GM21528 (cell line): Measurements from ENCODE around the gene PEDS1.
"Not testable (repeated sequence)": the region's sequence is repeated elsewhere in the genome, so short reads cannot be mapped to it uniquely, and the experiment has no call there.

Source experiments
- ATAC-seq: cut with Tn5 transposase; IDR thresholded peaks from one replicate; pipeline ENCODE4 v1.9.1; 2021; ENCODE audit warnings: mild to moderate bottlenecking, moderate library complexity; ENCODE audit not compliant: unreplicated experiment, low FRiP score

PEDS1 gene

GRCh38 chr20:50165684-50166554 is 12.4 kb upstream of the PEDS1 start:
- ATAC-seq, result peak; percentile 74

- no peak for ATAC-seq
Measured at GRCh38 chr20:50163570-50164317, 10.2 kb upstream of the PEDS1 start.

- not testable (repeated sequence) for ATAC-seq
Measured at GRCh38 chr20:50161494-50161893, 8.0 kb upstream of the PEDS1 start.

GRCh38 chr20:50153153-50153499 is 397 bp downstream of the PEDS1 start:
- ATAC-seq, result peak; percentile 33

- no peak for ATAC-seq
Measured at GRCh38 chr20:50152394-50153152, 950 bp downstream of the PEDS1 start.

GRCh38 chr20:50151034-50151743 is 2.3 kb downstream of the PEDS1 start:
- no peak for ATAC-seq

- ATAC-seq, result no peak
Measured at GRCh38 chr20:50149481-50150254, 3.9 kb downstream of the PEDS1 start.

- ATAC-seq, result no peak
Measured at GRCh38 chr20:50146732-50147662, 6.5 kb downstream of the PEDS1 start.

GRCh38 chr20:50146214-50146613 is 7.3 kb downstream of the PEDS1 start:
- no peak for ATAC-seq

- ATAC-seq, result no peak
Measured at GRCh38 chr20:50145566-50145965, 8.0 kb downstream of the PEDS1 start.

- ATAC-seq, result no peak
Measured at GRCh38 chr20:50144362-50144761, 9.2 kb downstream of the PEDS1 start.

- no peak for ATAC-seq
Measured at GRCh38 chr20:50142812-50143211, 10.7 kb downstream of the PEDS1 start.

GRCh38 chr20:50141811-50142561 is 11.5 kb downstream of the PEDS1 start:
- ATAC-seq, result no peak

- no peak for ATAC-seq
Measured at GRCh38 chr20:50141018-50141675, 12.4 kb downstream of the PEDS1 start.

GRCh38 chr20:50140339-50140859 is 13.1 kb downstream of the PEDS1 start:
- no peak for ATAC-seq

GRCh38 chr20:50138479-50139393 is 14.8 kb downstream of the PEDS1 start:
- no peak for ATAC-seq
